Ovary (tissue), 3 donors: ENCODE data around the gene LRCH3.

Experiments
- CTCF ChIP-seq, 3 donors: fragments of 450-650 bp in 2 of 3; fragments of 200-600 bp in 1 of 3; IDR thresholded peaks; one replicate each; pipeline versions ENCODE4 v1.5.1 to v1.8.0; 2016 to 2022; ENCODE audit warnings: antibody characterized with exemption in 3 of 3, mild to moderate bottlenecking in 1 of 3
- EP300 ChIP-seq: sonication (generic); formaldehyde crosslinking; IDR thresholded peaks from one replicate; pipeline ENCODE4 v1.6.1; 2017; ENCODE audit warnings: antibody characterized with exemption
- POLR2A ChIP-seq: fragments of 450-650 bp; IDR thresholded peaks from one replicate; pipeline ENCODE4 v1.6.1; 2017; ENCODE audit warnings: antibody characterized with exemption, mild to moderate bottlenecking, moderate library complexity
- donor health status: DM: no; HTN: no; CAD: no.

- TF ChIP-seq CTCF (IDR thresholded peaks at IDR 0.05) (no peak), EP300 (no peak), POLR2A (no peak)
Observed at GRCh38 chr3:197855571-197855970, 64.5 kb downstream of the LRCH3 start.
